Measurements from ENCODE around the gene JOSD2. TPM values are rescaled to one million over a fixed set of nuclear protein-coding genes. Genes with fewer than 3 reads are reported as not detected.
A peak's percentile ranks its signal among the peaks of the same experiment; 100 is the strongest.

JOSD2 gene, protein sequence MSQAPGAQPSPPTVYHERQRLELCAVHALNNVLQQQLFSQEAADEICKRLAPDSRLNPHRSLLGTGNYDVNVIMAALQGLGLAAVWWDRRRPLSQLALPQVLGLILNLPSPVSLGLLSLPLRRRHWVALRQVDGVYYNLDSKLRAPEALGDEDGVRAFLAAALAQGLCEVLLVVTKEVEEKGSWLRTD
- total RNA-seq = 26.6 TPM

DNA sequence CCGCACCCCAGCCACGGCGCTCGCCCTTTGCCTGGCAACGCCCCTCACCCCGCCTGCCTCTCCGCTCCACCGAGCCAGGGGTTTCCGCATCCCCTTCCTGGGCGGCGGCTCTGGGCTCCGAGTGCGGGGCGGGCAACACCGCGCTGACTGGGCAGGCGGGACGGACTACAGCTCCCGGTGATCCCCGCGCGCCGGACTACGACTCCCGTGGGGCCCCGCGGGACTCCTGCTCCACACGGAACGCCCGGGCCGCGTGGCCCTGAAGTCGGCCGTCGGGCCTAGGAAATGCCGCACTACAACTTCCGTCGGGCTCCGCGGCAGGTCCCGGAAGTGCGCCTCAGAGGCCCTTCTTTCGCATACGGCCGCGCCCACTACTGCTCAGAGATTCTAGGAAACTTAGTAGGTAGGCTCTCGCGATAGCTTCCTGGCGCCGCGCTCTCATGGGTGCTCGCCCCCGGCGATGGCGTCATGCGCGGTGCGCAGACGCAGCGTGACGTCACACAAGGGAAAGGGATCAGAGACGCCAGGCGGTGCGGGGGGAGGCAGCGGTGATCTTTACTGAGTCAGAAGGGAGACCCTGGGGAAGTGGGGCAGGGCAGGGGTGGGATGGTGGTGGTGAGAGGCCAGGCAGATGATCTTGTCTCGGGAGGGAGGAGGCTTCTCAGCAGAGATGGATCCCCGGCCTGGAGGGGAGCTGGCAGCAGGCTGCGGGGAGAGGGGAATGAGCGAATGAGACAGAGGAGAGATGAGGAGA is at the start of gene JOSD2:
Gene JOSD2 (minus strand): TSS at position 123 of the 754 bp plus-strand sequence. CDS start 760 bp downstream, outside the sequence.
- peak; percentile 98 for DNase-seq (ENCODE audit: low spot score)

DNA sequence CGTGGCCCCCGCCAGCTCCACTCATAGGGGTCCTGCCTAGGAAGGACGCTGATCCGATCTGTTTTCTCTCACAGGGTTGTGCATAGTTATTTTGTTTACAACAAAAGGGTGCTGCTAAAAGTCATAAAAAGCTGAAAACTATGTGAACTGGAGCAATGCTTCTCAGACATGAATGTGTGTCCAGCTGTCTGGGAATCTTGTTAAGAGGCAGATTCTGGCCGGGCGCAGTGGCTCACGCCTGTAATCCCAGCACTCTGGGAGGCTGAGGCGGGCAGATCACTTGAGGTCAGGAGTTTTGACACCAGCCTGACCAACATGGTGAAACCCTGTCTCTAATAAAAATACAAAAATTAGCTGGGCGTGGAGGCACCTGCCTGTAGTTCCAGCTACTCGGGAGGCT is 48.6 kb upstream of the JOSD2 start:
- no peak for DNase-seq (ENCODE audit: low spot score)

DNA sequence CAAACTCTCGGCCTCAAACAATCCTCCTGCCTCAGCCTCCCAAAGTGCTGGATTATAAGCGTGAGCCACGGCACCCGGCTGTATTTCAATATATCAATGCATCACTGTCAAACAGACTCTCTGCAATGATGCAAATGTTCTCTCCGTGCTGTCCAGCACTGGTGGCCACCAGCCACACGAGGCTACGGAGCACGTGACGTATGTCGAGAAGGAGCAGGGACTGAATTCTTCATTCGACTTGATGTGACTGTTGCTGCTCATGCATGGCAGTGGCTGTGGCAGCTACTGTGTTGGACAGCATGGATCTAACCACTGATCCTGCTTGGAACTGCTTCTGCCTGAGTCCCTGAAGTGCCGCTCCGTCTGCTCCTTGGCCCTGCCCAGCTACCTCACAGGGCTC is 47.5 kb upstream of the JOSD2 start:
- DNase-seq (ENCODE audit: low spot score) = no peak

DNA sequence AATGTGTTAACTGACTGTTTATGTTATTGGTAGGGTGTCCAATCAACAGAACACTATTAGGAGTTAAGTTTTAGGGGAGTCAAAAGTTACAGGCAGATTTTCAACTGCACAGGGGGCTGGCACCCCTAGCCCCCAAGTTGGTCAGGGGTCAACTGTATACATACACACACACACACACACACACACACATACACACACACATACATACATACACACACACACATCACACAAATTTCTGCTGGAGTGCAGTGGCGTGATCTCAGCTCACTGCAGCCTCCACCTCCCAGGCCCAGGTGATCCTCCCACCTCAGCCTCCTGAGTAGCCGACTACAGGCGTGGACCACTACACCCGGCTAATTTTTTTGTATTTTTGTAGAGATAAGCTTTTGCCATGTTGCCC is 47.0 kb upstream of the JOSD2 start:
- no peak for DNase-seq (ENCODE audit: low spot score)

DNA sequence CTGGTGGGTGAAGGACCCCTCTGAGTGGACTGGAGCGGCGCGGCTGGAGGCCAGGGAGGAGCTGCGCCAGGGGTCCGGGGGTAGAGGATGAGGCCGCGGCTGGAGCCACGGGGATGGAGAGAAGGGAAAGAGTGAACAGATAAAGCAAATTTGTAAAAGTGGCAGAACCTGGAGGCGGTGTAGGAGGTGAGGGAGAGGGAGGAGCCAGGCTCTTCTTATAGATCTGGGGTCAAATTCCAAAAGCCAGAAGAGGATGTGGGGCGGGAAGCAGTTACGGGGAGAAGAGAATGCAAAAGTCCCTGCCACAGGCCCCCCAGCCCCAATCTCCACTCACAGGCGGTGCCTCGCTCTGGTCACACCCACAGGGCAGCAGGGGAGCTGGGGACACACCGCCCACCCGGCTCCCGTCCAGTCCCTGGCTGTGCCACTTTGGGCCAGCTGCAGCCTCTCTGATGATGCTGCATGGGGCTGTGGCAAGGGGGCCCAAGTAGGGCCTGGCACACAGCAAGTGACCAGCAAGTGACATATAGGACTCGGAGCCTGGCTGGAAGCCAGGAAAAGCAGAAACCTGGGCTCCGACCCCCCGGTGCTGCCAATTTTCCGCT is 46.1 kb upstream of the JOSD2 start:
- DNase-seq (ENCODE audit: low spot score) = no peak

DNA sequence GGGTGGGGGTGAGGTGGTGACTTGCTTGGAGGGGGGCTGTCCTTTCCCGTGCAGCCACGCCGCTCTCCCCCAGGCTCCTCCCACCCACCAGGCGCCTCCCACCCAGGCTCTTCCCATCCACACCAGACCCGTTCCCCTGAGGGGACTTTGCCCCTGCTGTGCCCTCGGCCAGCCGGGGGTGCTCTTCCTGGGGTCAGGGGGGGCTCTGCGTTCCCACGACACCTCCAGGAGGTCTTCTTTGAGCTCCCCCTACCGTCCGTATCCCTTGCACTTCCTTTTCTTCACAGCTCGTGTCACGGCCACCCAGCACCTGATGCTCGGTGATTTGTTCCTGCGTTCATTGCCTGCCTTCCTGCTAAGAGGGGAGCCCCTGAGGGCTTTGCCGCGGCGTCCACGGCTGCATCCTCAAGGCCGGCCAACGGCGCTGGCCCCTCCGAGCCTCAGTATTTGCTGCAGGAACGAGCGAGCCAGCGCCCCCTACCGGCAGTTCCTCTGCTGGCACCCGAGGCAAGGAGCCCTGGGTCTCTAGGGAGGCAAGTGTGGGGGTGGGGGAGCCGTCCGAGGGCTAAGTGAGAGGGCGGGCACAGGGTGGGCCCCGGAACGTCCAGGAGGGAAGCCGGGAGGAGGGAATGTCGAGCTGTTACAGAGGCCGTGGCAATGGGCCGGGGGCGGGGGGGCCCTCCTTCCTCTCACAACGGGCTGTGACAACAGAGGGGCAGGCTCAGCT is 45.5 kb upstream of the JOSD2 start:
- peak; percentile 67 for DNase-seq (ENCODE audit: low spot score)

DNA sequence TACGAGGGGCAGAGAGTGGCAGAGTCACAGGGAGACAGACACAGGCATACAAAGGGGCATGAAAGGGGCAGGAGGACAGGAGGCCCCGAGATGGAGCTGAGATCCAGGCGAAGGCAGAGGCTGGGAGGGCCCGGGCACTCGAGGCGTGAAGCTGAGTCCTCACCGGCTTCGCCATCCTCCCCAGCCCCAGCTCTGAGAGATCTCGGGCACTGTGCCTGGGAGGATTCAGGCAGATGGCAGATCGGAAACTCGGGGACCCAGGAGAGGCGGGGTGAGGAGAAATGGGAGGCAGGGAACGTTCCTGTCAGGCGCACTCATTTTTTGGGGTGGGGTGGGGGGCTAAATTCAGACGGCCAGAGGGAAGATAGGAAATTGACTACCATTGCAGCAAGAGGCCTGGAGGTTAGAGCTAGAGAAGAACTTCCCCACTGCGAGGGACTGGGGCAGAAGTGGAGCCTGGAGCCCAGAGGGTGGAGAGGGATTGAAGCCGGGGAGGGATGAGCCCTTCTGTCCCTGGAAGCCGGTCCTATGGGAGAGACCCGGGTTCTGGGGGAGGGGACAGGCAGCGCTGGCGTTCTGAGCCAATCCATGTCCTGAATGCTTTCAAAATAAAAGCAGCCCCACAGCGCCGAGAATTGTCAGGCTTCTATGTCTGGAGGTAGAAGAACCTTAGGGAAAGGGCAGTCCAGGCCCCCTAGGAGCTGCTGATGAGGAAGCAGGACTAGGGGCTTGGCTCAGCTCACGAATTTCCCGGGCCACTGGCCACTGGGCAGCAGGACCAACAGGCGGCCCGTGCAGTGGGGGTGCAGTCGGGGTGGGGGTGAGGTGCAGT is 44.7 kb upstream of the JOSD2 start:
- DNase-seq (ENCODE audit: low spot score) = no peak

DNA sequence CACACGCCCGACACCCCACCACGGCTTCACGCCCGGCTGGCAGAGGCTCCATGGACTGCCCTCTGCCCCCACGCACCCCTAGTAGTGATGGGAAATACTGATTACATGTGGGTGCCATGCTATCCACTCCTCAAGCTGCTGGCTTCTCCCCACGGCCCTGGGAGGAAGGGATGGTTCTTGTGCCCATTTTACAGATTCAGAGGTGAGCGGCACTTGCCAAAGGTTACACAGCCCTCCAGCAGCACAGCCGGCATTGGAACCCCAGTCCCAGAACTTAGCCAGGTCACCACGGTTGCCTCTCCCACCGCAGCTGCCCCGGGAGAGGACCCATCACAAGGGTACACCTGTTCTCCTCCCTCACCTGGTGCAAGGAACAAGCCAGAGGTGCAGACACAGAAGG is 44.0 kb upstream of the JOSD2 start:
- DNase-seq (ENCODE audit: low spot score) = no peak

DNA sequence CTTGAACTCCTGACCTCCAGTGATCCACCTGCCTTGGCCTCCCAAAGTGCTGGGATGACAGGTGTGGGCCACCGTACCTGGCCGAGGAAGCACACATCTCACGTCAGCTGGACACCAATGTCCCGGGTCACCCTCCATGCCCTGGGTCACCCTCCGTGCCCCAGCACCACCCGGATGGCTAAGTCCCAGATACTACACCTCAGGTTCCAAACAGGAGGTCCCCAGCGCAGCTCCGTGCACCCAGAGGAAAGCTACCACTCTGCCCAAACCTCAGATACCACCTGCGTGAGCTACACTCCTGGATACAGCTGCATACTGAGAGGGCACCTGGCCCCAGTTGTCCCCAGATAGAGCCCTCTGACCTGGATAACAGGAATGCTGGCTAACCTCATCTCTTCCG is 43.2 kb upstream of the JOSD2 start:
- DNase-seq (ENCODE audit: low spot score) = no peak

DNA sequence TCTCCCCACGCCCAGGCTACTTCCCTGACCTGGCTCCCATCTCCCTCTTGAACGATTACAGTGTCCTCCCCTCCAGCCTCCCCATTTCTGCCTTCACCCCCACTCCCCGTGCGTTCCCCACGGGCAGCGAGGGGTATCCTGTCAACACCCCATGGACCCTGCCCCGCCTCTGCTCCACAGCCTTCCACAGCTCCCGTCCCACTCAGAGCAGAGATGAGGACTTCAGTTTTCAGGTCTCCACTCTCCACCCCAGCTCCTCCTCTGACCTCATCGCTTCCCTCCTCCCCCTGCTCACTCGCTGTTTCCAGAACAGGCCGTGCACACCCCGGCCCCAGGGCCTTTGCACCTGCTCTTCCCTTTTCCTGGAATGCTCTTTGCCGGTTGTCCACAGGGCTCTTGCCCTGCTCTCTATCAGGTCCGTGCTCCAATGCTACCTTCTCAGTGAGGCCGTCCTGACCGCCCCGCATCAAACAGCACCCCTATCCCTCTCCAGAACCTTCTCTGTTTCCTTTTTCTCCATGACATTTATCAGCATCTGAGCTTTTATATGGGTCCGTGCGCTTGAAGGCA is 42.2 kb upstream of the JOSD2 start:
- no peak for DNase-seq (ENCODE audit: low spot score)

DNA sequence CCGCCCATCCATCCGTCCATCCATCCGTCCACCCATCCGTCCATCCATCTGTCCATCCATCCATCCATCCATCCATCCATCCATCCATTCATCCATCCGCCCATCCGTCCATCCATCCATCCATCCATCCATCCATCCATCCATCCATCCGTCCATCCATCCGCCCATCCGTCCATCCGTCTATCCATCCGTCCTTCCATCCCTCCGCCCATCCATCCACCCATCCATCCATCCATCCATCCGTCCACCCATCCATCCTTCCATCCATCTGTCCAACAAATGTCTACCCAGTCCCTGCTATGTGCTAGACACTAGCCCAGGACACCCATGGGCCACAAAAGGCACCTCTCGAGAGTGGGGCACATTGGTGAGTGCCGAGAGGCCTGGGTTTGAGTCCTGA is 41.5 kb upstream of the JOSD2 start:
- DNase-seq (ENCODE audit: low spot score) = no peak

DNA sequence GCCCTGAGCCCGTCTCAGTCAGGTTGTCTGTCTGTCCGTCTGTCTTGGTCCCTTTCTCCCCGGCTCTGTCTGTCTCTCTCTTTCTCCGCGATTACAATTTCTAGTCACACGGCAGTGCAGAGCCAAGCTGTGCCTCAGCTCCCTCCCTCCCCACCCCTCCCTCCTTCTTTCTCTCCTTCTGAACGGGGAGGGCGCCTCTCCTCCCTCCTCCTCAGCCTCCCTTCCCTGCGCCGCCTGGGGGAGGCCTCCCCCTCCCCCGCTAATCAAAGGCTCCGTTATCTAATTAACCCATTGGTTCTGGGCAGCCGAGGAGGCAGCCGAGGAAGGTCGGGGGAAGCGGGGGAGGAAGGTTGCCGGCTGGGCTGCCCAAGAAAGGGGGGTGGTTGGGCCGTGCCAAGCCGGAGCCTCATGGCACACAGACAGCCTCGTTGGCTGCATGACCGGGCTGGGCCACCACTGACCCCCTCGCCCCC is 40.8 kb upstream of the JOSD2 start:
- no peak for DNase-seq (ENCODE audit: low spot score)

DNA sequence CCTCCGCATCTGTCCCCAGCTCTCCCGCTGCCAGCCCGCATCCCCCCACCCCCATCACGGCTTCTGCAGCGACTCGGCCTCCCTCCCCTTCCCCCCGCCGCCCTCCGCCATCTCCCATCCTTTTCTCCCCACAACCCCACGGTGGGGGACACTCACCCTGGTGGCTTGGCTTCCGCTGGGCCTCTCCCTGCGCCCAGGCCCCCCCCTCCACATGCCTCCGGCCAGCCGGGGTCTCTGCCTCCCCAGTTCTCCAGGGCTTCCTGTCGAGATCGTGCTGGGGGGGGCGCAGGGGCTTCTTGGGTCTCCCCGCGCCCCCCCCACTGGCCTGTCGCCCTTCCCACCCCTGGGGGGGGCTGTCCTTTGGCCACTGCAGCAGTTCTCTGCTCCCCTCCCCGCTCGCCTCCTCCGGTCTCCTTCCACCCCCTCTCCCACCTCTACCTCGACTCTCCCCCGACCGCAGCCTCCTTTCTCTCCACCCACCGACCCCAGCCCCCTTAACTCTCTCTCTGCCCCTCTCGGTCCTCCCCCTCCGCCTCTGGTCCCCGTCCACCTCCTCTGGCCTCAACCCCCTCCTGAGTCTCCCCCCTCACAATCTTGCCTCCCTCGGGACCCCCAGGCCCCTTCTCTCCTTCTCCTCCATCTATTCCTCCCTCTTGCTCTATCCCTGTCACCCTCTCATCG is 40.2 kb upstream of the JOSD2 start:
- no peak for DNase-seq (ENCODE audit: low spot score)

DNA sequence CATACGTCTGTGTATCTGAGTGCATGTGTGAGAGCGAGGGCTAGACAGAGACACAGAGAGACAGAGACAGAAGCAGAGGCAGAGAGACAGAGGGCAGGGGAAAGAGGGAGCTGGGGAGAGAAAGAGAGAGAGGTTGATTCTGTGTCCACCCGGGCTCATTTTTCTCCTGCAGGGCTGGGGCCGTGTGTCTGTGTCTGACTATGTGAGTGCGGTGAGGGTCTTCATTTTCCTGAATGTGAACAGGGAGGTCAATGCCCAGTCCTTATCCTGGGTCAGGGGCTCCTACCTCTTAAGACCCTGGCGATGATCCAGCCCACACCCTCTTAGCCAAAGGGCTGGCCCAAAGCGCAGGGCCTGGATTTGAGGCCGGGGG is 39.6 kb upstream of the JOSD2 start:
- DNase-seq (ENCODE audit: low spot score) = no peak

DNA sequence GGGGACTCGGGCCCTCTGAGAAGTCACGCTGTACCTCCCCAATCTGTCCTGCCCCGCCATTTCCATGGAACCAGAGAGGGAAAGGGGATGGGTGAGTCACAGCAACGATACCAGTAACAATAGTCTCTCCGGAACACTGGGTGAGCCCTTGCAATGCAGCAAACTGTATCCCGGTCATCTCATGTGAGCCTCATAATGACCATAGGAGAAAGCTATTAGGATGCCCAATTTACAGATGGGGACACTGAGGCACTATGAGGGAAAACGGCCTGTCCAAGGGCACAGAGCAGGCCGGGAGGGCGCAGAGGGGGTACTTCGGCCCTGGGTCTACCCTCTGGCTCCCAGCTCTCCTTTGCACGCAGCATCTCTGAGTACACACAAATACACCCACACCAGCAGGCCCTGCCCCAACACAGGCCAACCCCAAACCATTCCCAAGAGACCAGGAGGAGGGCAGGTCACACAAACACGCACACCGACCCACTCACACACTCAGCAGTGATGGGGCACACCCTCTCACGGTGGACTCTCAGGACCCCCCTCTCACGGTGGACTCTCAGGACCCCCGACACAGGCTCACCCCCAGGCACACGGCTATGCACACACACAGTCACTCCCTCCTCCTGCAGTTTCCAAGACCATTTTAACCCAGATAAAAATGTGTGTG is 39.1 kb upstream of the JOSD2 start:
- DNase-seq (ENCODE audit: low spot score) = no peak

DNA sequence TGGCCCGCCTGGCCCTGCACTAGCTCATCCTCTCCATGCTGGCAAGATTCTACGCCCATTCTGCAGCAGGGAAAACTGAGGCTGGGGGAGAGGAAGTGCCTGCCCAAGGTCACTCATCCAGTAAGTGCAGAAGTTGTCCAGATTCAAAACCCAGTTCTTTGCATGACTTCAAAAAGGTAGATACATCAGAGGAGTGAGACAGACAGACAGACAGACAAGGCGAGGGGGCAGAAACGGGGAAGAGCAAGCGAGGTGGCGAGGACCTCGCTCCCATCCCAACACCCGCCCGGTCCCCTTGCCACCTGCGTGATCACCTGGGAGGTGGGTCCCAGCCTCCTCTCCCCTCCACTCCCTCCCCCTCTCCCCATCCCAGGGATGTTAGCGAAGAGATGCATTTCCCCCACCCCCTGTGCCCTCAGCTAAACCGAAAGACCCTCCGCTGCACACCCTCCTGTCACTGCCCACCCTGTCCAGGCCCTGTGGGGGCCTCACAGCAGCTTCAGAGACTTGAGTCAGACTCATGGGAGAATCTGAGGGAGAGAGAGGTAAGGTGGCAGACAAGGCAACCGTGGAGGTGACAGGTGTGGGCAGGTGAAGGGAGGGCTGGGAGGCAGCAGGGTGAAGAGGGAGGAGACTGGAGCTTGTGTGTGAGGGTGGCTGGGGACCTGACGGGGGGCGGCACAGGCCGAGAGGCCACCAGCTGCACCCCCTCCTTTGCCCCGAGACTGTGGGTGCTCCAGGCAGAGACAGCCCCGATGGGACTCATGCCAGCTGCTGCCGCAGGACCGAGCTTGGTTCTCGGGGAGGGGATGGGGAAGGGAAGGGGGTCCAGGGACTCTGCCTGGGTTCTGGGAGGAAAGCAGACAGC is 38.3 kb upstream of the JOSD2 start:
- no peak for DNase-seq (ENCODE audit: low spot score)

DNA sequence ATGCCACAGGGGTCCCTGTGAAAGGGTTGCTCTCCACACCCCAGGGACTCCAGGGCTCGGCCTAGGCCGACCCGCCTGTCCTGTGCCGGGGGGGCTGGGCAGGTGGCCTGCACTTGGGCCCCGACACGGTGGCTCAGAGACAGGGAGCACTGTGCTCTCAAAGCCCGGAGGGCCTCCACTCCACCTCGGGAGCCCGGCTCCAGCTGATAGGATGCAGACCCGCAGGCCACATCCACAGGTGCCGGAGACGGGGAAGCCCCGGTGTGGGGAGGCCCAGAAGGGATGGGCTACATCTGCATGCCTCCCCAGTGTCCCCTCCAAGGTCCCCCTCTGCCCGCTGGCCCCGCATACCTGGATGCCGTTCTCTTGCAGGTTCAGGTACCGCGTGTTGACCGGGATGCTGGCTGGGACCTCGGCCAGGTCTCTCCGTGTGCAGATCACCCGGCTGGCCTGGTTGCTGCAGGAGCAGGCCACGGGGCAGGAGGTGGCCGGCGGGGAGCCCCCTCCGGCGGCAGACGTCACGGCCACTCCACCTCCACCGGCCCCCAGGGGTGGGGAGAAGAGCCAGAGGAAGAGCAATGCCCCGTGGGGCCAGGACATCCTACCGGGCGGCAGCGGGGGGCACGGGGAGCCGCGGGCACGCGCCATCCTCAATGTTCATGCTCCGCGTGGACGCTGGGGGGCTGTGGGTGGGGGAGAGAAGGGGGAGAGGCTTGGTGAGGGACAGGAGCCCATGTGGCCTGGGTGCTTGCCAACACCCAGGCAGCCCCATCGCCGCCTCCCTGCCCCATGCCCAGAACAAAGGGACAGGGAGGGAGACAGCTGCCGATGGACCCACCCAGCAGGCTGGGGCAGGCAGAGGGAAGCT is 37.4 kb upstream of the JOSD2 start:
- no peak for DNase-seq (ENCODE audit: low spot score)
